ENCODE results near the gene CYB5R4.
"Not testable (repeated sequence)": the region's sequence is repeated elsewhere in the genome, so short reads cannot be mapped to it uniquely, and the experiment has no call there.

Gene CYB5R4

GRCh38 chr6:83911278-83911677, 51.8 kb downstream of the CYB5R4 start:
- DNase-seq (ENCODE audit: low spot score) = no peak

- no peak for DNase-seq (ENCODE audit: low spot score)
Measured at GRCh38 chr6:83914953-83915352, 55.5 kb downstream of the CYB5R4 start.

DNA sequence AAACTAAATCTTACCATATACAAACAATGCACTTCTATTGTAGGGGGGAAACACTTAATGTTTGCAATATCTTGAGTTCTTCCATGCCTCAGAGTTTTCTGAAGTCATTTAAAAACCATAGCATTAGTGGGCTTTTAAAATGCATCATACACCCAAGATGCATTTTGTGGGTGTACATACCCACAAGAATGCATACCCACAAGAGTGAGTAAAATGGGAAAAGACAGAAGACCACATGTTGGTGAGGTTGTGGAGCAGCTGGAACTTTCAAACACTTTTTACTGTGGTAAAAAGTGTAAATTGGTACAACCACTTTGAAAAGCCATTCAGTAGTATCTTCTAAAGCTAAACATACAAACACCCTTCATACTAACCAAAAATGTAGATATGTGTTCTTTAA, 57.5 kb downstream of the CYB5R4 start:
- no peak for DNase-seq (ENCODE audit: low spot score)

- peak; percentile 8 for DNase-seq (ENCODE audit: low spot score)
Measured at GRCh38 chr6:83920017-83920416, 60.5 kb downstream of the CYB5R4 start.

- no peak for DNase-seq (ENCODE audit: low spot score)
Measured at GRCh38 chr6:83921315-83921714, 61.8 kb downstream of the CYB5R4 start.

DNA sequence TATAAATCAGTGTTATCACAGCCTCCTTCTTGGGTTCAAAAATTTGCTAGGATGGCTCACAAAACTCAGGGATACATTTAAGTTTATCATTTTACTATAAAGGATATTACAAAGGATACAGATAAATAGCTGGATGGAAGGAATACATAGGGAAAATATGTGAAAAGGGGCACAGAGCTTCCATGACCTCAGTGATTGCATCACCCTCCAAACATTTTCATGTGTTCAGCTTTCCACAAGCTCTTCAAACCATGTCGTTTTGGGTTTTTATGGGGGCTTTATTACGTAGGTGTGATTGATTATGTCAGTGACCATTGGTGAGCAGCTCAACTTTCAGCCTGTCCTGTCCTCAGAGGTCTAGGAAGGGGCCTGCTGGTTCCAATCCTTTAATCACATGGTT, 68.0 kb downstream of the CYB5R4 start:
- no peak for DNase-seq (ENCODE audit: low spot score)

DNA sequence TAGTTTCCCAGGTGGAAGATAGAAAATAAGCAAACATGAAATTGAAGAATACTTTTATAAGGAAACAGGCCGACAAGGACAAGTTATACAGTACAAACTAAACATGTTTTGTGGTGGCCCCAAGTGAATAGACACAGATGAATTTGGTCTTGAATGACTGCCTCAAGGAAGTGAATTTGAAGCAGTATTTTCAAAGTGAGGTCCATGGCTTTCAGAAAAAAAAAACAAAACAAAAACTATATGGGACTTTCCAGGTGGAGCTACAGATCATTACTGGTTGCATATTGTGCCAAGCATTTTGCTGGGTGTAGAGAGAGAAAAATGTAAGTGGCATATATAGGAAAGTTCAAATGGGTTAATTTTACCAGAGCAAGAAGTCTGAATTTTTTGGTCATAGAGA, 68.8 kb downstream of the CYB5R4 start:
- no peak for DNase-seq (ENCODE audit: low spot score)

DNA sequence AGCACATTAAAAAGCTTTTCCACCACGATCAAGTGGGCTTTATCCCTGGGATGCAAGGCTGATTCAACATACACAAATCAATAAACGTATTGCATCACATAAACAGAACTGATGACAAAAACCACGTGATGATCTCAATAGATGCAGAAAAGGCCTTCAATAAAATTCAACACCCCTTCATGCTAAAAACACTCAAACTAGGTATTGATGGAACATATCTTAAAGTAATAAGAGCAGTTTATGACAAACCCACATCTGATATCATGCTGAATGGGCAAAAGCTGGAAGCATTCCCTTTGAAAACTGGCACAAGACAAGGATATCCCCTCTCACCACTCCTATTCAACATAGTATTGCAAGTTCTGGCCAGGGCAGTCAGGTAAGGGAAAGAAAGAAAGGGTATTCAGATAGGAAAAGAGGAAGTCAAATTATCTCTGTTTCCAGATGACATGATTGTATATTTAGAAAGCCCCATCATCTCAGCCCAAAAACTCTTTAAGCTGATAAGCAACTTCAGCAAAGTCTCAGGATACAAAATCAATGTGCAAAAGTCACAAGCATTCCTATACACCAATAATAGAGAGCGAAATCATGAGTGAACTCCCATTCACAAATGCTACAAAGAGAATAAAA, 86.8 kb downstream of the CYB5R4 start:
- DNase-seq (ENCODE audit: low spot score) = not testable (repeated sequence)

DNA sequence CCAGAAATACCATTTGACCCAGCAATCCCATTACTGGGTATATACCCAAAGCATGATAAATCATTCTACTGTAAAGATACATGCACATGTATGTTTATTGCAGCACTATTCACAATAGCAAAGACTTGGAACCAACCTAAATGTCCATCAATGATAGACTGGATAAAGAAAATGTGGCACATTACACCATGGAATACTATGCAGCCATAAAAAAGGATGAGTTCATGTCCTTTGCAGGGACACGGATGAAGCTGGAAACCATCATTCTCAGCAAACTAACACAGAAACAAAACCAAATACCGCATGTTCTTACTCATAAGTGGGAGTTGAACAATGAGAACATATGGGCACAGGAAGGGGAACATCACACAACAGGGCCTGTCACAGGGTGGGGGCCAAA, 88.5 kb downstream of the CYB5R4 start:
- DNase-seq (ENCODE audit: low spot score) = not testable (repeated sequence)

DNA sequence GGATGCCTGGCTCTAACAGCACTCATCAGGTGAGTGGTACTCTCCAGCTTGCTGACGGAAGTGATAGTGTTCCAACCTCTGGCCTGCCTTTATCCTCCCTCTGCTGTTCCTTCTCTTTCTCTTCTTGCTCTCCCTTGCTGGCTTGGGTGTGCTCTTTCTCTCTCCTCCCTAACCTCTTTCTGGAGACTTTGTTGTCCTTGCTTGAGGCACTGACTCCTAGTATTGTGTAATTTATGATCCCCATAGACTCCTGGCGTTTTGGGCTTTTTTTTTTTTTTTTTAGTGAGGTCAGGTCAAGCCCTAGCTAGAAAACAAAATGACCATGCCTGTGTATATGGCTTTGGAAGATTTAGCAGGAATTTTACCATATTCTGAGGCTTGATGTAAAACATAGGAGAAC, 89.4 kb downstream of the CYB5R4 start:
- no peak for DNase-seq (ENCODE audit: low spot score)

DNA sequence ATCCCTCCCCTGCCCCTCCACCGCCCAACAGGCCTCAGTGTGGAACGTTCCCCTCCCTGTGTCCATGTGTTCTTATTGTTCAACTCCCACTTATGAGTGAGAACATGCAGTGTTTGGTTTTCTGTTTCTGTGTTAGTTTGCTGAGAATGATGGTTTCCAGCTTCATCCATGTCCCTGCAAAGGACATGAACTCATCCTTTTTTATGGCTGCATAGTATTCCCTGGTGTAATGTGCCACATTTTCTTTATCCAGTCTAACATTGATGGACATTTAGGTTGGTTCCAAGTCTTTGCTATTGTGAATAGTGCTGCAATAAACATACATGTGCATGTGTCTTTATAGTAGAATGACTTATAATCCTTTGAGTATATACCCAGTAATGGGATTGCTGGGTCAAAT, 91.9 kb downstream of the CYB5R4 start:
- not testable (repeated sequence) for DNase-seq (ENCODE audit: low spot score)

- DNase-seq (ENCODE audit: low spot score) = no peak
Measured at GRCh38 chr6:83952830-83953229, 93.3 kb downstream of the CYB5R4 start.

- DNase-seq (ENCODE audit: low spot score) = no peak
Measured at GRCh38 chr6:83954371-83954770, 94.9 kb downstream of the CYB5R4 start.

DNA sequence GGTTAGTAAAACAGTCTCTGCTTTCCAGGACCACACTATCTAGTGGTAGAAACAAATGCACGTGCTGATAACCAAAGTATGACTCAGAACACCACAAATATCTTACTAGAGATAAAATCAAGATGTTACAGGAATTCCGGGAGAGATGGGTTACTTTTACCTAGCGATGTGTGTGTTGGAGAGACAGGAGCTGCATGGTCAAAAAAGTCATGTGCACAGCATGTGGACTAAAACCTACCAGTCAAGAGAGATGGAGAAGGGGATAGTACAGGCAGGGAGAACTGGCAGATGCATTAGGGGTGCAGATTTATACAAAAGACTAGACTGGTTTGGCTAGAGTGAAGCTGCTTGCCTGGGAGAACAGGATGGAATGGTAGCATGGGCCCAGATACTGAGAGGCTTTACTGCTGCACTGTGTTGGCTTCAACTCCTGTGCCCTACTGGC, 98.8 kb downstream of the CYB5R4 start:
- no peak for DNase-seq (ENCODE audit: low spot score)

GRCh38 chr6:83960664-83961063, 101.2 kb downstream of the CYB5R4 start:
- DNase-seq (ENCODE audit: low spot score) = no peak

DNA sequence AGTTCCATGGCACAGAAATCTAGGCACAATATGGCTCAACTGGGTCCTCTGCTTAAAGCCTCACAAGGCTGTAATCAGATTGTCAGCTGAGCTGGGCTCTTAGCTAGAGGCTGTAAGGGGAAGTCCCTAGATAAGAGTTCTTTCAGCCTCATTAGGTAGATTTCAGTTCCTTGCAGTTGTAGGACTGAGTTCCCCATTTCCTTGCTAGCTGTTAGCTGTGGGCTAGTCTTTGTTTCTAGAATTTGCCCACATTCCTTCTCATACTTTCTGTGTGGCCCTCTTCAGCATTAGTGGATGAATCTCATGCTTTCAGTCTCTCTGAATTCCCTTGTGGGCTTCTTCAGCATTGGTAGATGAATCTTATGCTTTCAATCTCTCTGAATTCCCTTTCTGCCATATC, 103.1 kb downstream of the CYB5R4 start:
- no peak for DNase-seq (ENCODE audit: low spot score)

DNA sequence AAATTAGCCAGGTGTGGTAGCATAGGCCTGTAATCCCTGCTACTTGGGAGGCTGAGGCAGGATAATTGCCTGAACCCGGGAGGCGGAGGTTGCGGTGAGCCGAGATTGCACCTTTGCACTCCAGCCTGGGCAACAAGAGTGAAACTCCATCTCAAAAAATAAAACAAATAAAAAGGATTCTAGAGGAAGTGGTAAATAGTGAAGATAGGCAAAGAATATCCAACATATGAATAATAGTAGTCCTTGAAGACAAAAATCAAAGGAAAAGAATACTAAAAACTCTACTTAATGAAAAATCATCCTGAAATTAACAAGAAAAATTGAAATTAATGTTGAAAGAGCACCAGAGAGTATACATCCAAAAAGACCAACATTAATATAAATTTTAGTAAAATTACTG, 107.0 kb downstream of the CYB5R4 start:
- no peak for DNase-seq (ENCODE audit: low spot score)

DNA sequence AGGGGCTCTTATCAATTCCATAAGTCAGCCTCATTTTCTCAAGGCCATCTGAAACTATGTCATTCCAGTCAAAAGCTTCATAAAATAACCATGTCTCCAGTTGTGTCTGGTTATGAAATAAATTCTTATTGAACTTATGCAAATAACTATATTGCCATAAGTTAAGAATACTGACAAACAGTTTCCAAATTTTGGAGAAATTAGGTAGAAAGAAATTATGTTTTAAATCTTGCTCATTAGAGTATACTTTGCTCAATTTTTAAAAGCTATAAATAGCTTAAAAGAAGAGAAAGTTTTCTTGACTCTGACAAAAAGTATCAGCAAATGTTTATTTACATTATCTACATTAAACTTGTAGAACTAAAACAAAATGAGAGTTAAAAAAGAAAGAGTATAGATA, 111.1 kb downstream of the CYB5R4 start:
- DNase-seq (ENCODE audit: low spot score) = no peak

DNA sequence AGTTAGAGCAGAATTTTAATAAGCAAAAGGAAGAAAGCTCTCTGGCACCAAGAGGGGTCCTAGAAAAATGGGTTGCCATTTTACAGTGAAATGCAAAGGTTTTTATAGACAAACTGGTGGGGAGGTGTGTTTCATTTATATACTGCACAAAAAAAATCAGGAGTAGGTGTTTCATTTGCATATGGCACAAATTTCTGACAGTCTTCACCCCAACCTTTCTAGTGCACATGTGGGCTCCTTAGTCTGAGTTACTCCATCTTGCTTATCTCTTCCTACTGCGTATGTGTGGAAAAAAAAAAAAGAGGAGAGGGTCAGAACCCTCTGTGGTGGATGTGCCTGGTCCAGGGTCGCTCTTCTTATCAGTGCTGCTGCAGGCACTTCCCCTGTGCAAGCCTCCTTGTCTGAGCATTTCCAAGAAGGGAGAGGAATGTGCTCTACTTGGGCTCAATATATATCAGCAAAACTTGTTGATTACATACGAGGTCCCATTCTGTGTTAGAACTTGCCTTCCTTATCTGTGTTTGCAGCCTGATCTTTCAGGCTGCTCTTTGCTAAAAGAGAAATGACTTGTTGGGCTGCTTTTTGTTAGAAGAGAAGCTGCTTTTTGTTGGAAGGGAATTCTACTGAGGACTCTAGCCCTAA, 115.0 kb downstream of the CYB5R4 start:
- no peak for DNase-seq (ENCODE audit: low spot score)

GRCh38 chr6:83976037-83976755, 116.7 kb downstream of the CYB5R4 start:
- DNase-seq (ENCODE audit: low spot score) = no peak

- DNase-seq (ENCODE audit: low spot score) = no peak
Measured at GRCh38 chr6:83976871-83977270, 117.4 kb downstream of the CYB5R4 start.

GRCh38 chr6:83978324-83978734, 118.8 kb downstream of the CYB5R4 start:
- DNase-seq (ENCODE audit: low spot score) = no peak

GRCh38 chr6:83978997-83979396, 119.5 kb downstream of the CYB5R4 start:
- no peak for DNase-seq (ENCODE audit: low spot score)
